HepG2 (cell line): ENCODE data around the gene CAPRIN2. TPM values are rescaled to one million over a fixed set of nuclear protein-coding genes. Genes with fewer than 3 reads are reported as not detected.

Experiments
- ELF1 ChIP-seq: sonication (generic); formaldehyde crosslinking; IDR thresholded peaks from 2 replicates; pipeline ENCODE4 v1.4.0; 2020; ENCODE audit warnings: missing genetic modification reagents
- HDAC1 ChIP-seq: sonication (generic); formaldehyde crosslinking; IDR thresholded peaks from 2 replicates; pipeline ENCODE4 v1.5.1; 2020; ENCODE audit warnings: mild to moderate bottlenecking, missing genetic modification reagents
- NPAS2 ChIP-seq: sonication (generic); formaldehyde crosslinking; IDR thresholded peaks from 2 replicates; pipeline ENCODE4 v1.8.0; 2022; ENCODE audit warnings: mild to moderate bottlenecking, missing genetic modification reagents, borderline replicate concordance
- SMC3 ChIP-seq: IDR thresholded peaks from 2 replicates; pipeline ENCODE4 v1.6.1; 2011; ENCODE audit warnings: low read length, improper control_type of control experiment
- SNAPC2 ChIP-seq: sonication (generic); formaldehyde crosslinking; IDR thresholded peaks from 2 replicates; pipeline ENCODE4 v1.8.1; 2022; ENCODE audit warnings: mild to moderate bottlenecking, missing genetic modification reagents
- ZSCAN29 ChIP-seq: sonication (generic); formaldehyde crosslinking; conservative IDR thresholded peaks from 2 replicates; pipeline ENCODE4 v1.4.0; 2020; ENCODE audit warnings: mild to moderate bottlenecking, missing genetic modification reagents
- polyA plus RNA-seq, 8 experiments: library from polyadenylated mRNA; depleted of rRNA in 3 of 8; stranded (reverse) in 7 of 8; unstranded in 1 of 8; fragments of >200 nt; fragmentation: Illumina TruSeq in 4 of 8; extraction: Trizol in 4 of 8; gene quantifications; 2 replicates each; pipeline versions ENCODE4 v1.2.1 to v1.2.3, GENCODE V29; 2011 to 2016; ENCODE audit warnings: low read depth in 4 of 8, missing spikeins in 1 of 8, mixed read lengths in 1 of 8; ENCODE audit not compliant: insufficient read depth in 1 of 8
- total RNA-seq, 5 experiments: library from RNA; depleted of rRNA; stranded (reverse); fragments of >200 nt; fragmentation: Illumina TruSeq; extraction: Trizol; gene quantifications; 2 replicates each; pipeline ENCODE4 v1.2.3, GENCODE V29; 2016; ENCODE audit warnings: low read depth in 1 of 5
- TF ChIP-seq, protein P1 (sequence below), 2 experiments: sonication (generic) in 1 of 2; formaldehyde crosslinking in 1 of 2; IDR thresholded peaks; 2 replicates each; pipeline versions ENCODE4 v1.4.0 to v1.6.1; 2018 to 2020; ENCODE audit warnings: missing genetic modification reagents in 2 of 2, borderline replicate concordance in 1 of 2, low read depth in 1 of 2, mild to moderate bottlenecking in 1 of 2, missing biosample characterization in 1 of 2
- TF ChIP-seq, protein P2 (sequence below): sonication (generic); formaldehyde crosslinking; IDR thresholded peaks from 2 replicates; pipeline ENCODE4 v1.5.0; 2020; ENCODE audit warnings: mild to moderate bottlenecking, missing genetic modification reagents, borderline replicate concordance
- TF ChIP-seq, protein P3 (sequence below): sonication (generic); formaldehyde crosslinking; IDR thresholded peaks from 2 replicates; pipeline ENCODE4 v1.4.0; 2020; ENCODE audit warnings: missing genetic modification reagents
- TF ChIP-seq, protein P4 (sequence below): sonication (generic); formaldehyde crosslinking; IDR thresholded peaks from 2 replicates; pipeline ENCODE4 v1.5.0; 2020; ENCODE audit warnings: mild to moderate bottlenecking, missing genetic modification reagents, moderate library complexity

The CAPRIN2 gene
- total and polyA plus RNA-seq, 2 of the 13 experiments (the other 11 are each of a cell fraction or from before 2014, with no cell fraction given): 21.7 to 30.6 TPM

DNA sequence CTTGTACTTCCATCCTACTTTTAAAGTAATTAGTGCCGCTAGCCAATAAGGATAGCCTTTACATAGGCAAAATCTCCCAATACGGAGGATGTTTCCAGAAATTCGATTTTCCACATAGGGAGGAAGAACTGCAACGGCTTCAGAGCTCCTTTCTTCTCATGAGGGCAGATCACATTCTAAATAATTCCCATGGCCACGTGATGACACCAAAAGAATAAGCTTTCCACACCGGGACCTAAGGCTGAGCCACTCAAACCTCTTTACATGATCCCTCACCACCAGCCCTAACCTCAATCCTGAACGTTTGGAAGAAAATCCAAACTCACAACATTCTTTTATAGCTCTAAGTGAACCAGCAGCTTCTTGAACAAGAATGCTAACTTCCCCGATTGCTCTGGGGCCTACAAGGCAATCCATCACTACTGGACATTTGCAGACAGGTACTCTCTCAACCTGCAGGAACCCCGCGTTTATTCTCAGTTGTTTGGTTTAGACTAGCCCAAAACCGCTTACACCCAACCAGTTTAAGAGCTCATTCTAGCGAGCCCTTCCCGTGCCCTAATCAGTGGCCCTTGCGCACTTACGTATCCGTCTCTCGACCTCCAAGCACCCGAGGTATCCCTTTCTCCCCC is 884 bp downstream of the CAPRIN2 start (continued):
- TF ChIP-seq, protein P1, sequence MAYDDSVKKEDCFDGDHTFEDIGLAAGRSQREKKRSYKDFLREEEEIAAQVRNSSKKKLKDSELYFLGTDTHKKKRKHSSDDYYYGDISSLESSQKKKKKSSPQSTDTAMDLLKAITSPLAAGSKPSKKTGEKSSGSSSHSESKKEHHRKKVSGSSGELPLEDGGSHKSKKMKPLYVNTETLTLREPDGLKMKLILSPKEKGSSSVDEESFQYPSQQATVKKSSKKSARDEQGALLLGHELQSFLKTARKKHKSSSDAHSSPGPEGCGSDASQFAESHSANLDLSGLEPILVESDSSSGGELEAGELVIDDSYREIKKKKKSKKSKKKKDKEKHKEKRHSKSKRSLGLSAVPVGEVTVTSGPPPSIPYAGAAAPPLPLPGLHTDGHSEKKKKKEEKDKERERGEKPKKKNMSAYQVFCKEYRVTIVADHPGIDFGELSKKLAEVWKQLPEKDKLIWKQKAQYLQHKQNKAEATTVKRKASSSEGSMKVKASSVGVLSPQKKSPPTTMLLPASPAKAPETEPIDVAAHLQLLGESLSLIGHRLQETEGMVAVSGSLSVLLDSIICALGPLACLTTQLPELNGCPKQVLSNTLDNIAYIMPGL (CRISPR knock-in tag; IDR thresholded peaks at IDR 0.05; ENCODE audit: borderline replicate concordance in 1 of 2, low read depth in 1 of 2): 0 out of 4 replicates have a peak, but pooled peaks of 1 of the 2 experiments have one; percentile 3
- TF ChIP-seq SNAPC2 (CRISPR knock-in tag) (0 out of 2 replicates have a peak, but pooled peaks have one; percentile 25), NPAS2 (0 out of 2 replicates have a peak, but pooled peaks have one; percentile 60), ZSCAN29 (0 out of 2 replicates have a peak, but pooled peaks have one; percentile 7), HDAC1 (CRISPR knock-in tag) (no peak), ELF1 (no peak), SMC3 (no peak)
- TF ChIP-seq, protein P2, sequence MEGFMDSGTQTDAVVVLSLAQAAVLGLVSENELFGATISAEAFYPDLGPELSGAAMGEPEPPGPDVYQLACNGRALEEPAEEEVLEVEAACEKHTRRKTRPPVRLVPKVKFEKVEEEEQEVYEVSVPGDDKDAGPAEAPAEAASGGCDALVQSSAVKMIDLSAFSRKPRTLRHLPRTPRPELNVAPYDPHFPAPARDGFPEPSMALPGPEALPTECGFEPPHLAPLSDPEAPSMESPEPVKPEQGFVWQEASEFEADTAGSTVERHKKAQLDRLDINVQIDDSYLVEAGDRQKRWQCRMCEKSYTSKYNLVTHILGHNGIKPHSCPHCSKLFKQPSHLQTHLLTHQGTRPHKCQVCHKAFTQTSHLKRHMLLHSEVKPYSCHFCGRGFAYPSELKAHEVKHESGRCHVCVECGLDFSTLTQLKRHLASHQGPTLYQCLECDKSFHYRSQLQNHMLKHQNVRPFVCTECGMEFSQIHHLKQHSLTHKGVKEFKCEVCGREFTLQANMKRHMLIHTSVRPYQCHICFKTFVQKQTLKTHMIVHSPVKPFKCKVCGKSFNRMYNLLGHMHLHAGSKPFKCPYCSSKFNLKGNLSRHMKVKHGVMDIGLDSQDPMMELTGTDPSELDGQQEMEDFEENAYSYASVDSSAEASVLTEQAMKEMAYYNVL (CRISPR knock-in tag): peak; percentile 17; the same call in 1 of the 2 replicates
- TF ChIP-seq, protein P3, sequence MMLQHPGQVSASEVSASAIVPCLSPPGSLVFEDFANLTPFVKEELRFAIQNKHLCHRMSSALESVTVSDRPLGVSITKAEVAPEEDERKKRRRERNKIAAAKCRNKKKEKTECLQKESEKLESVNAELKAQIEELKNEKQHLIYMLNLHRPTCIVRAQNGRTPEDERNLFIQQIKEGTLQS (CRISPR knock-in tag): no peak
- TF ChIP-seq, protein P4, sequence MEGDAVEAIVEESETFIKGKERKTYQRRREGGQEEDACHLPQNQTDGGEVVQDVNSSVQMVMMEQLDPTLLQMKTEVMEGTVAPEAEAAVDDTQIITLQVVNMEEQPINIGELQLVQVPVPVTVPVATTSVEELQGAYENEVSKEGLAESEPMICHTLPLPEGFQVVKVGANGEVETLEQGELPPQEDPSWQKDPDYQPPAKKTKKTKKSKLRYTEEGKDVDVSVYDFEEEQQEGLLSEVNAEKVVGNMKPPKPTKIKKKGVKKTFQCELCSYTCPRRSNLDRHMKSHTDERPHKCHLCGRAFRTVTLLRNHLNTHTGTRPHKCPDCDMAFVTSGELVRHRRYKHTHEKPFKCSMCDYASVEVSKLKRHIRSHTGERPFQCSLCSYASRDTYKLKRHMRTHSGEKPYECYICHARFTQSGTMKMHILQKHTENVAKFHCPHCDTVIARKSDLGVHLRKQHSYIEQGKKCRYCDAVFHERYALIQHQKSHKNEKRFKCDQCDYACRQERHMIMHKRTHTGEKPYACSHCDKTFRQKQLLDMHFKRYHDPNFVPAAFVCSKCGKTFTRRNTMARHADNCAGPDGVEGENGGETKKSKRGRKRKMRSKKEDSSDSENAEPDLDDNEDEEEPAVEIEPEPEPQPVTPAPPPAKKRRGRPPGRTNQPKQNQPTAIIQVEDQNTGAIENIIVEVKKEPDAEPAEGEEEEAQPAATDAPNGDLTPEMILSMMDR (CRISPR knock-in tag): 0 out of 2 replicates have a peak, but pooled peaks have one; percentile 11
